Gastroesophageal sphincter (tissue), 3 donors: ENCODE measurements around the gene FBXW11.

Experiments used
- EP300 ChIP-seq: sonication (generic); formaldehyde crosslinking; IDR thresholded peaks from one replicate; pipeline ENCODE4 v1.6.1; 2017; ENCODE audit warnings: antibody characterized with exemption, mild to moderate bottlenecking
- POLR2A ChIP-seq, 2 donors: fragments of 450-650 bp; IDR thresholded peaks; one replicate each; pipeline ENCODE4 v1.6.1; 2017; ENCODE audit warnings: antibody characterized with exemption in 2 of 2, mild to moderate bottlenecking in 2 of 2, moderate library complexity in 1 of 2
- TF ChIP-seq, protein P1 (sequence below), 4 experiments: fragments of 200-600 bp in 2 of 4; fragments of 450-650 bp in 2 of 4; sonication (generic) in 1 of 4; IDR thresholded peaks; one replicate each; pipeline ENCODE4 v1.5.1; 2017 to 2019; ENCODE audit warnings: antibody characterized with exemption in 4 of 4, mild to moderate bottlenecking in 2 of 4, moderate library complexity in 2 of 4

GRCh38 chr5:171970826-171971225 is 35.6 kb downstream of the FBXW11 start:
- TF ChIP-seq, protein P1, sequence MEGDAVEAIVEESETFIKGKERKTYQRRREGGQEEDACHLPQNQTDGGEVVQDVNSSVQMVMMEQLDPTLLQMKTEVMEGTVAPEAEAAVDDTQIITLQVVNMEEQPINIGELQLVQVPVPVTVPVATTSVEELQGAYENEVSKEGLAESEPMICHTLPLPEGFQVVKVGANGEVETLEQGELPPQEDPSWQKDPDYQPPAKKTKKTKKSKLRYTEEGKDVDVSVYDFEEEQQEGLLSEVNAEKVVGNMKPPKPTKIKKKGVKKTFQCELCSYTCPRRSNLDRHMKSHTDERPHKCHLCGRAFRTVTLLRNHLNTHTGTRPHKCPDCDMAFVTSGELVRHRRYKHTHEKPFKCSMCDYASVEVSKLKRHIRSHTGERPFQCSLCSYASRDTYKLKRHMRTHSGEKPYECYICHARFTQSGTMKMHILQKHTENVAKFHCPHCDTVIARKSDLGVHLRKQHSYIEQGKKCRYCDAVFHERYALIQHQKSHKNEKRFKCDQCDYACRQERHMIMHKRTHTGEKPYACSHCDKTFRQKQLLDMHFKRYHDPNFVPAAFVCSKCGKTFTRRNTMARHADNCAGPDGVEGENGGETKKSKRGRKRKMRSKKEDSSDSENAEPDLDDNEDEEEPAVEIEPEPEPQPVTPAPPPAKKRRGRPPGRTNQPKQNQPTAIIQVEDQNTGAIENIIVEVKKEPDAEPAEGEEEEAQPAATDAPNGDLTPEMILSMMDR (IDR thresholded peaks at IDR 0.05) = no peak
- TF ChIP-seq POLR2A (IDR thresholded peaks at IDR 0.05) = no peak
- no peak for TF ChIP-seq EP300
